ENCODE results near the gene OR6N2.

OR6N2 gene

DNA sequence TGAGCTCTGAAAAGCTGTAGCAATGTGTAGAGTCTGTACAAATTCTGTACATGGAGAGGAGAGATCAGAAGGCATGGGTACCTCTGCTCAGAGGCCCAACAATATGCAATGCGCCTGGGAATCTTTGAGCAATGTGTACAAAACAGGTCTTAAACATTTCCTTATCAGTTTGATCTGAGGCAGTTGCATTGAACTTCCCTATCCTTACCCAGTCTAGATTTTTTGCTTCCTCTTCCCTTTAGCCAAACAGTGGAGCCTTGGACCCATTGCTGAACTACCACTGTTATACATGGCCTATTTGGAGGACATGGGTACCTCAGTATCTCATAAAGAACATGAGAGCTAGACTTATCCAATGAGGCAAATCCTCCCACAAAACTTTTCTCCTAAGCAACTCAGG, 37.6 kb upstream of the OR6N2 start:
- no peak overlapping the region for H3K27ac ChIP-seq

DNA sequence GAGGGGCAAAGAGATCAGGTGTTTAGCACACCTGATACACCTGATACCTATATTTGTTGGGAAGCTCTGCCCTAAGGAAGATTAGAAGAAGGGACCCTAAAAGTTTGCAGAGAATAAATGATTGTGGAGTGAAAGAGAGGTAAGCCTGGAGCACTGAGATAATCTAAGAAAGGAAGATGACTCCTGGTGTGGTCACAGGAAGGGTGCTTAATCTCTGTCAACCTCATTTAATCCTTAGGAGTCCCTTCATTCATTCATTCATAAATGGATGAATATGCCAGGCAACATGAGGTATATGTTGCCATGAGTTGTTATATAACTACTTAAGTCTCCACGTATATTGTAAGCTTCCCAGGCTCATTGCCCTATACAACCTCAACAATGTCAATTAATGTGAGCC, 34.0 kb upstream of the OR6N2 start:
- TF ChIP-seq, protein P1, sequence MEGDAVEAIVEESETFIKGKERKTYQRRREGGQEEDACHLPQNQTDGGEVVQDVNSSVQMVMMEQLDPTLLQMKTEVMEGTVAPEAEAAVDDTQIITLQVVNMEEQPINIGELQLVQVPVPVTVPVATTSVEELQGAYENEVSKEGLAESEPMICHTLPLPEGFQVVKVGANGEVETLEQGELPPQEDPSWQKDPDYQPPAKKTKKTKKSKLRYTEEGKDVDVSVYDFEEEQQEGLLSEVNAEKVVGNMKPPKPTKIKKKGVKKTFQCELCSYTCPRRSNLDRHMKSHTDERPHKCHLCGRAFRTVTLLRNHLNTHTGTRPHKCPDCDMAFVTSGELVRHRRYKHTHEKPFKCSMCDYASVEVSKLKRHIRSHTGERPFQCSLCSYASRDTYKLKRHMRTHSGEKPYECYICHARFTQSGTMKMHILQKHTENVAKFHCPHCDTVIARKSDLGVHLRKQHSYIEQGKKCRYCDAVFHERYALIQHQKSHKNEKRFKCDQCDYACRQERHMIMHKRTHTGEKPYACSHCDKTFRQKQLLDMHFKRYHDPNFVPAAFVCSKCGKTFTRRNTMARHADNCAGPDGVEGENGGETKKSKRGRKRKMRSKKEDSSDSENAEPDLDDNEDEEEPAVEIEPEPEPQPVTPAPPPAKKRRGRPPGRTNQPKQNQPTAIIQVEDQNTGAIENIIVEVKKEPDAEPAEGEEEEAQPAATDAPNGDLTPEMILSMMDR (IDR thresholded peaks at IDR 0.05; ENCODE audit: low read depth, low read length, missing control alignments): no peak
- Histone ChIP-seq H3K36me3 (replicated peaks) (no peaks in the 10 kb centered on the region), H3K27ac (no peak overlapping the region), H3K27me3 (replicated peaks) (no peaks in the 10 kb centered on the region), H3K4me3 (ENCODE audit: low read depth, low read length) (no peak overlapping the region)
- no peak for DNase-seq
- in situ Hi-C loops (cut with HindIII; ENCODE audit: low pct_ligation_motif_present, low sequenced_read_pairs): no loop called here

More for the DNA sequence above, 37.6 kb upstream of the OR6N2 start:
- DNase-seq: no peak
- no peak overlapping the region for H3K4me3 ChIP-seq (ENCODE audit: low read depth, low read length)
- no peaks in the 10 kb centered on the region for H3K27me3 ChIP-seq (replicated peaks)
- TF ChIP-seq, protein P1 (IDR thresholded peaks at IDR 0.05; ENCODE audit: low read depth, low read length, missing control alignments): no peak
- H3K36me3 ChIP-seq (replicated peaks): no peaks in the 10 kb centered on the region
- in situ Hi-C loops (cut with HindIII; ENCODE audit: low pct_ligation_motif_present, low sequenced_read_pairs): no loop called here

DNA sequence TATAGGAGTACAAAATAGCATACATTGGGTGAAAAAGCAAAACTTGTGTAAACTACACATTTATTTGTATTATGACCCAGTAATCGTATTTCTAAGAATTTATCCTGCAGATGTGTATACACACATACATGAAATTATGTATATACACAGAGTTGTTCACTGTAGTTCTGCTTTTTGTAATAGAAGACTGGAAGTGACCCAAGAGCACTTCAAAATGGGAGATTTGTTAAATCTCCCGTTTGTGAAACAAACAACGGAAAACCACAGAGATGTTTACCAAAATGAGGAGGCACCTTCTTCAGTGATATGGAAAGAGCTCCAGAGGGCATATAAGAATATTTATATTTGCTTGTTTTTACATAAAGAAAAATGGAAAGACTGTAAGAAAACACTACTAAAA, 32.2 kb upstream of the OR6N2 start:
- in situ Hi-C loops (cut with HindIII; ENCODE audit: low pct_ligation_motif_present, low sequenced_read_pairs): no loop called here
- DNase-seq: no peak
- TF ChIP-seq, protein P1 (IDR thresholded peaks at IDR 0.05; ENCODE audit: low read depth, low read length, missing control alignments): no peak
- no peak overlapping the region for H3K27ac ChIP-seq
- no peak overlapping the region for H3K4me3 ChIP-seq (ENCODE audit: low read depth, low read length)
- H3K36me3 ChIP-seq (replicated peaks): no peaks in the 10 kb centered on the region
- no peaks in the 10 kb centered on the region for H3K27me3 ChIP-seq (replicated peaks)

DNA sequence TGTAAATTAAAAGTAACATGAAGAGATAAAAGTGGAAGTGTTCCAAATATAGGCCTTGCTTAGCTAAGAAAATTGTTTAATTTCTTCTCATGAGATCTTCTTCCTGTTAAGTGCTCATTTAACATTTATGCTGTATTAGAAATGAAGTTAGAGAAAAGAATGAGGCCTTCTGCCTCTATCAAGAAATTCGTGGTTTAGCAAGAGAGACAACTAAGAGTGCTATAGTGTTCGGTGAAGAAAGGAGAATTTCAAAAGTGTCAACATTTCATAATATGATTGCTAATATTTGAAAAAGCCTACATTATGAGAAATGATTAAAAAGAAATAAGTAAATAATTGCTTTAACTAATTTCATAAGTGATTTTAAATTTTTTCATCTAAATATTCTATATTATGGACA, 31.3 kb upstream of the OR6N2 start:
- no peak for DNase-seq
- Histone ChIP-seq H3K4me3 (ENCODE audit: low read depth, low read length) (no peak overlapping the region), H3K27me3 (replicated peaks) (no peaks in the 10 kb centered on the region), H3K27ac (no peak overlapping the region), H3K36me3 (replicated peaks) (no peaks in the 10 kb centered on the region)
- TF ChIP-seq, protein P1 (IDR thresholded peaks at IDR 0.05; ENCODE audit: low read depth, low read length, missing control alignments): no peak
- in situ Hi-C loops (cut with HindIII; ENCODE audit: low pct_ligation_motif_present, low sequenced_read_pairs): no loop called here

DNA sequence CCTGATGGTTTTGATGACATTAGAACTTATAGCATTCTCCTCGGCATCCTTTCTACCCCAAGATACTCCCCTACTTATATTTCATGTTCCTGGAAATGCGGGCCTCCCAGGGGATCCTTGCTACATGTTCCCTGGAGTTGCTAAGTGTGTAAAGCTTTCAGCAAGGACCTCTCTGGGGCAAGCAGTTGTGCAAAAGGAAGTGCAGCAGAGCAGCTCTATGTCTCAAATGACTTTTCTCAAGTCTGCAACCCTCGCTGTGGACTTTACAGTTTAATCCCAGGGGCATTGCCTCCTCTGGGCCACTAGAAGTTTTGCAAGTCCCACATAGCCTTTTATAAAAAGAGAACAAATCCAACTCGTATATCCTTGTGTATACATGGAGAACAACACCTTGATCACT, 29.3 kb upstream of the OR6N2 start:
- H3K27me3 ChIP-seq (replicated peaks): no peaks in the 10 kb centered on the region
- no peaks in the 10 kb centered on the region for H3K36me3 ChIP-seq (replicated peaks)
- no peak overlapping the region for H3K27ac ChIP-seq
- TF ChIP-seq, protein P1 (IDR thresholded peaks at IDR 0.05; ENCODE audit: low read depth, low read length, missing control alignments): no peak
- DNase-seq: no peak
- H3K4me3 ChIP-seq (ENCODE audit: low read depth, low read length): no peak overlapping the region
- in situ Hi-C loops (cut with HindIII; ENCODE audit: low pct_ligation_motif_present, low sequenced_read_pairs): no loop called here

DNA sequence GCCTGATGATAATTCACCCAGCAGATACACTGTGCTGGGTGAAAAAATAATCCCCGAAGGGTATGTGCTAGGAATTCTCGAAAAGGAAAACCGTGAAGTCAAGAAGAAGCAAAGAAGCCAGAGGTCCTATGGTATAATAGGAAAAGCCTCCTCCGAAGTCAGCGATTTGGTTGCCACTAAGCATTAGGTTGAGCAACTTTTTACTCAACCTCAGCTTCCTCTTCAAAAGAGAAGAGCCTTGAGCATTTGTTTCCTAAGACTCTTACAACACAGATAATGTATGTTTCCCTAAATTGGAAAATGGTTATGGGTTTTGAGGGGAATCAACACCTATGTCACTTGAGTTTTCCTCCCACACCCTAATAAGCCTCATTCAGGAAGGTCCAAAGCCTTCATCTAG, 28.9 kb upstream of the OR6N2 start:
- in situ Hi-C loops (cut with HindIII; ENCODE audit: low pct_ligation_motif_present, low sequenced_read_pairs): no loop called here
- H3K36me3 ChIP-seq (replicated peaks): no peaks in the 10 kb centered on the region
- no peaks in the 10 kb centered on the region for H3K27me3 ChIP-seq (replicated peaks)
- no peak overlapping the region for H3K27ac ChIP-seq
- DNase-seq: no peak
- no peak overlapping the region for H3K4me3 ChIP-seq (ENCODE audit: low read depth, low read length)
- TF ChIP-seq, protein P1 (IDR thresholded peaks at IDR 0.05; ENCODE audit: low read depth, low read length, missing control alignments): no peak
